Vagina (tissue), 2 donors: ENCODE measurements around the gene VTI1A. TPM values are rescaled to one million over a fixed set of nuclear protein-coding genes. Genes with fewer than 3 reads are reported as not detected.

Source experiments
- DNase-seq, 2 donors: peaks; one replicate each; pipeline ENCODE4 v3.0.0-alpha.2; 2017; ENCODE audit errors: extremely low spot score in 2 of 2
- H3K27ac ChIP-seq: fragments of 200-600 bp; sonication (generic); one replicate; pipeline ENCODE4 v1.5.1; 2019
- H3K27me3 ChIP-seq: fragments of 200-600 bp; sonication (generic); one replicate; pipeline ENCODE4 v1.5.1; 2019
- H3K36me3 ChIP-seq, 2 donors: fragments of 200-600 bp; sonication (generic); one replicate each; pipeline ENCODE4 v1.5.1; 2017 to 2019
- H3K4me1 ChIP-seq: fragments of 200-600 bp; sonication (generic); one replicate; pipeline ENCODE4 v1.5.1; 2019
- H3K4me3 ChIP-seq, 2 donors: fragments of 200-600 bp; sonication (generic); 1 replicate in 1 of 2; 2 replicates in 1 of 2; pipeline ENCODE4 v1.5.1; 2016 to 2019
- H3K9me3 ChIP-seq: fragments of 200-600 bp; sonication (generic); one replicate; pipeline ENCODE4 v1.5.1; 2019
- CTCF ChIP-seq, 3 experiments: fragments of 450-650 bp in 2 of 3; fragments of 200-600 bp in 1 of 3; sonication (generic) in 1 of 3; IDR thresholded peaks; one replicate each; pipeline ENCODE4 v1.5.1; 2017 to 2019; ENCODE audit warnings: antibody characterized with exemption in 3 of 3, mild to moderate bottlenecking in 2 of 3, moderate library complexity in 2 of 3
- POLR2A ChIP-seq, 2 donors: fragments of 450-650 bp; IDR thresholded peaks; one replicate each; pipeline ENCODE4 v1.6.1; 2017; ENCODE audit warnings: antibody characterized with exemption in 2 of 2, mild to moderate bottlenecking in 2 of 2, moderate library complexity in 2 of 2
- POLR2AphosphoS5 ChIP-seq, 2 donors: sonication (generic); formaldehyde crosslinking; IDR thresholded peaks; one replicate each; pipeline ENCODE4 v1.9.0; 2017; ENCODE audit warnings: antibody characterized with exemption in 2 of 2, mild to moderate bottlenecking in 2 of 2, low read depth in 1 of 2; ENCODE audit not compliant: insufficient read depth in 1 of 2
- intact Hi-C: fragments of 100-400 bp; cut with DNase I; formaldehyde crosslinking; loops from one replicate; pipeline ENCODE4 v1.15.1; 2023
- total RNA-seq: library from RNA; depleted of rRNA; stranded (reverse); fragments of >200 nt; gene quantifications from one replicate; pipeline ENCODE4 v1.2.3, GENCODE V29; 2016

The VTI1A gene
- total RNA-seq, 1 donor from 2014 or later = 49.1 TPM

- no peak overlapping the region for H3K27ac ChIP-seq
- H3K4me3 ChIP-seq = no peak overlapping the region
- H3K27me3 ChIP-seq = no peaks in the 10 kb centered on the region
- H3K4me1 ChIP-seq = no peaks in the 10 kb centered on the region
- DNase-seq = no peak
- H3K9me3 ChIP-seq = no peaks in the 10 kb centered on the region
- TF ChIP-seq CTCF (IDR thresholded peaks at IDR 0.05) (peak; percentile 32 to 51 (median 42)), POLR2A (IDR thresholded peaks at IDR 0.05) (no peak)
- no peaks in the 10 kb centered on the region for H3K36me3 ChIP-seq
- intact Hi-C loops = no loop called here
These were observed 25.0 kb downstream of the VTI1A start for GRCh38 chr10:112471878-112472487.

GRCh38 chr10:112475575-112476218 is 28.7 kb downstream of the VTI1A start:
- Histone ChIP-seq H3K27ac (no peak overlapping the region), H3K36me3 (no peaks in the 10 kb centered on the region), H3K27me3 (no peaks in the 10 kb centered on the region), H3K4me3 (no peak overlapping the region), H3K9me3 (no peaks in the 10 kb centered on the region), H3K4me1 (no peaks in the 10 kb centered on the region)
- DNase-seq = no peak
- intact Hi-C loops = no loop called here
- TF ChIP-seq CTCF (IDR thresholded peaks at IDR 0.05) (peak in 1 of 3 experiments; percentile 14), POLR2A (IDR thresholded peaks at IDR 0.05) (no peak), POLR2AphosphoS5 (IDR thresholded peaks at IDR 0.05; ENCODE audit: insufficient read depth in 1 of 2, low read depth in 1 of 2) (no peak)

GRCh38 chr10:112481602-112482001 is 34.6 kb downstream of the VTI1A start:
- Histone ChIP-seq H3K4me1 (no peaks in the 10 kb centered on the region), H3K27me3 (no peaks in the 10 kb centered on the region), H3K27ac (no peak overlapping the region), H3K36me3 (no peaks in the 10 kb centered on the region), H3K9me3 (no peaks in the 10 kb centered on the region), H3K4me3 (no peak overlapping the region)
- TF ChIP-seq POLR2A (IDR thresholded peaks at IDR 0.05) = no peak
- no peak for TF ChIP-seq POLR2AphosphoS5 (IDR thresholded peaks at IDR 0.05; ENCODE audit: insufficient read depth in 1 of 2, low read depth in 1 of 2)
- no peak for TF ChIP-seq CTCF (IDR thresholded peaks at IDR 0.05)
- DNase-seq = no peak
- intact Hi-C loops = no loop called here

- H3K27me3 ChIP-seq = no peaks in the 10 kb centered on the region
- TF ChIP-seq POLR2A (IDR thresholded peaks at IDR 0.05) (no peak), CTCF (IDR thresholded peaks at IDR 0.05) (no peak), POLR2AphosphoS5 (IDR thresholded peaks at IDR 0.05; ENCODE audit: insufficient read depth in 1 of 2, low read depth in 1 of 2) (no peak)
These were observed 37.4 kb downstream of the VTI1A start for GRCh38 chr10:112484399-112484798.

GRCh38 chr10:112487964-112488363 is 40.9 kb downstream of the VTI1A start:
- Histone ChIP-seq H3K27ac (no peak overlapping the region), H3K4me1 (peaks cover 10% of the 10 kb centered on the region), H3K9me3 (no peaks in the 10 kb centered on the region), H3K4me3 (no peak overlapping the region), H3K36me3 (no peaks in the 10 kb centered on the region), H3K27me3 (no peaks in the 10 kb centered on the region)
- intact Hi-C loops = no loop called here
- no peak for DNase-seq
- no peak for TF ChIP-seq CTCF (IDR thresholded peaks at IDR 0.05)
- no peak for TF ChIP-seq POLR2A (IDR thresholded peaks at IDR 0.05)
- no peak for TF ChIP-seq POLR2AphosphoS5 (IDR thresholded peaks at IDR 0.05; ENCODE audit: insufficient read depth in 1 of 2, low read depth in 1 of 2)

More at GRCh38 chr10:112484399-112484798, 37.4 kb downstream of the VTI1A start:
- DNase-seq = no peak
- Histone ChIP-seq H3K4me3 (no peak overlapping the region), H3K36me3 (no peaks in the 10 kb centered on the region), H3K27ac (no peak overlapping the region), H3K4me1 (no peaks in the 10 kb centered on the region), H3K9me3 (no peaks in the 10 kb centered on the region)
- intact Hi-C loops = no loop called here
